ENCODE measurements around the gene STPG3. TPM values are rescaled to one million over a fixed set of nuclear protein-coding genes. Genes with fewer than 3 reads are reported as not detected.
"Not testable (repeated sequence)": the region's sequence is repeated elsewhere in the genome, so short reads cannot be mapped to it uniquely, and the experiment has no call there.

The STPG3 gene
- total RNA-seq, 1 donor from 2014 or later, result not detected

- intact Hi-C loops (cut with DNase I), result no loop called here
- peak; percentile 82 for DNase-seq (ENCODE audit: low spot score)
- no peak for ATAC-seq
Measured at GRCh38 chr9:137241490-137242268, 9.4 kb upstream of the STPG3 start.

- ATAC-seq (no peak), DNase-seq (ENCODE audit: low spot score) (no peak)
- intact Hi-C loops (cut with DNase I), result no loop called here
Measured at GRCh38 chr9:137242269-137243203, 8.6 kb upstream of the STPG3 start.

GRCh38 chr9:137243266-137243625 is 7.8 kb upstream of the STPG3 start:
- ATAC-seq; DNase-seq (ENCODE audit: low spot score); intact Hi-C loops (cut with DNase I): not testable (repeated sequence)

- ATAC-seq (no peak), DNase-seq (ENCODE audit: low spot score) (no peak)
- intact Hi-C loops (cut with DNase I), result no loop called here
Measured at GRCh38 chr9:137243626-137244485, 7.2 kb upstream of the STPG3 start.

DNA sequence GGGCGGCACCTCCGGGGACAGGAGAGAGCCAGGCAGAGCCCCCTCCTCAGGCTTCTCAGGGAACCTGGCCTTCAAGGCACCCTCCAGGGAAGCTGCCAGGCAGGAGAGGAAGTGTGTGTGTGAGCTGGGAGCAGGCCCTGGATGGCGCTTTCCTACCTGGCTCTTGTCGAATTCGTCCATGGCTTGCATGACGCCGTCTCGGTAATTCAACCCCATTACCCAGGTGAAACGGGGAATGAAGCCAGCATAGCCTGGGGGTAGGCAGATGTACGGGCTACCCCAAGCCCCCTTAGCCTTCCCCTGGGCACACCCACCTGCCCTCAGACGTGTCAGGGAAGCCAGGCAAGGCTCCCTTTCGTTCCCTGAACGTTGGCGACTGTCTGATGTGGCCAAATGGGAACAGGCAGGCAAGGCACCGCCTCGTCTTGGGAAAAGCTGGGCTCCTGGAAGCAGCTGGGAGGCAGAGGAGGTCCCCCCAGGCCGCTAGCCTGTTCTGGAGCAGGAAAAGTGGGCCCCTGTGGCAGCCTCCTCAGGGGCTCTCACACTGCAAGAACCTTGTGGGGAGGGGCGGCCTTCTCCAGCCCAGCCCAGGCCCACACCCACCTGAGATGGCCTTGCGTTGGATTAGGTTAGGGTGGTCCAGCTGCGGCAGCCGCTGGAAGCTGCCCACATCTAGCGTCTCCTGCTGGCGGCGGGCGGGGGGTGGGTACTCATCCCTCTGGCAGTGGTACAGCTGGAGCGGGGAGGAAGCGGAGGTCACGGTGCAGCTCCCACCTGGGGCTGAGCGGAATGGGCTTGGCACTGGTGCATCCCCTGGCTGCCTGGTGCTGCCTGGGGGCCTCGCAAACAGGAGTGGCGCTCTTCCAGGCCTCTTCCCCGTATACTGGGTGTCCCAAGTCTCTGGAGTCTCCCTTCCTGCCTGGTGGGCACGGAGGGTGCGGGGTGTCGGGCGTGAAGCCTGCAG is 6.3 kb upstream of the STPG3 start:
- DNase-seq (ENCODE audit: low spot score), result no peak
- intact Hi-C loops (cut with DNase I), result no loop called here
- ATAC-seq, result no peak

GRCh38 chr9:137245450-137246421 is 5.3 kb upstream of the STPG3 start:
- ATAC-seq (no peak), DNase-seq (ENCODE audit: low spot score) (no peak)
- intact Hi-C loops (cut with DNase I), result no loop called here

GRCh38 chr9:137247135-137247915 is 3.8 kb upstream of the STPG3 start:
- intact Hi-C loops (cut with DNase I), result no loop called here
- ATAC-seq, result no peak

DNA sequence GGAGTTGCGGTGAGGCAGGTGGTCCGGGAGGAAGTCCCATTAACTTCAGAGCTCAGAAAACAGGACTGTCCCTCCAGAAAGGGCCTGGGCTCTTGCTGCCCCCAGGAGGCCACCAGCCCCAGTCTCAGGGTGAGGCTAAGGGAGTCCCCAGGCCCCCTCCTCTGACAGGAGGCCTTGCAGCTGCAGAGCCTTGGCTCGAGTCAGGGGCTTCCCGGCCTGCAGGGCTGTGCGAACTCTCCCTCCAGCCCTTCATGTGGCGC is 3.2 kb upstream of the STPG3 start:
- ATAC-seq, result no peak
- intact Hi-C loops (cut with DNase I), result no loop called here
- no peak for DNase-seq (ENCODE audit: low spot score)

More at GRCh38 chr9:137247135-137247915, 3.8 kb upstream of the STPG3 start:
- DNase-seq (ENCODE audit: low spot score), result no peak

DNA sequence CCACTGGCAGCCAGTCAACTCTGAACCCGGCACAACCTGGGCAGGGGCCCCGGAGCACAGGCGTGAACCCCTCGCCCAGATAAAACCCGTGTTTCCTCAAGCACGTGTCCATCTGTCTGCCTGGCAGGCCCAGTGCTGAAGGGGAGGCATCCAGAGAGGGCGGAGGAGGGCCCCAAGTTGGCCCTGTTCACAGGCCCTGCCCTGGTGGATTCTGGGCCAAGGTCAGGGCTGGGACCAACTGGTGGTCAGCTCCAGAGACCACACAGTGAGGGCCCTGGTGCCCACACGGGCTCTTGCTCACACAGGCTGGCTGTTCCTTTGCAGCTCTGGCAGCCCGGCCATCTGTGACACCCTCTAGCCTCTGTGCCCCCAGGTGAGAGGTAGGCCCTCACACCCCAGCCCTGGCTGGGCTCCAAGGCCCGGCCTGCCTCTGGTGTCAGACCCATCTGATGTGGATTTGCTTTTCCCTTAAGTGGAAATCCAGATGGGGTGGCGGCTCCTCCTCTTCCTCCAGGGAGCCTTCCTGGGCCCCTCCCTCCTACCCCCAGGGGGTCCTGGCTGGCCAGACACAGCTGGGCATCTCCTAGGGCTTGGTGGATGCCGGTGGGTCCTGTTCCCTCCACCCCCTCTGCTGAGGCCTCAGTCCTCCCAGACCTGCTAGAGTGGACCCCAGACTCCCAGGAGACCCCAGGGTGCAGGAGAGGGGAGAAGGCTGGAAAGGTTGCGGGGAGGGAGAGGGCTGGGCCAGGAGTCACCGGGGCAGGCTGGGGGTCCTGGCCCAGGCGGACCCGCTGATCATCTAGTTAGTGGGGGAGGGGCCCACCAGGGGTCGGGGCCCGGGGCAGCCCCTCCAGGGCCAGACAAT is 525 bp upstream of the STPG3 start:
- intact Hi-C loops (cut with DNase I), result no loop called here
- no peak for ATAC-seq
- no peak for DNase-seq (ENCODE audit: low spot score)

DNA sequence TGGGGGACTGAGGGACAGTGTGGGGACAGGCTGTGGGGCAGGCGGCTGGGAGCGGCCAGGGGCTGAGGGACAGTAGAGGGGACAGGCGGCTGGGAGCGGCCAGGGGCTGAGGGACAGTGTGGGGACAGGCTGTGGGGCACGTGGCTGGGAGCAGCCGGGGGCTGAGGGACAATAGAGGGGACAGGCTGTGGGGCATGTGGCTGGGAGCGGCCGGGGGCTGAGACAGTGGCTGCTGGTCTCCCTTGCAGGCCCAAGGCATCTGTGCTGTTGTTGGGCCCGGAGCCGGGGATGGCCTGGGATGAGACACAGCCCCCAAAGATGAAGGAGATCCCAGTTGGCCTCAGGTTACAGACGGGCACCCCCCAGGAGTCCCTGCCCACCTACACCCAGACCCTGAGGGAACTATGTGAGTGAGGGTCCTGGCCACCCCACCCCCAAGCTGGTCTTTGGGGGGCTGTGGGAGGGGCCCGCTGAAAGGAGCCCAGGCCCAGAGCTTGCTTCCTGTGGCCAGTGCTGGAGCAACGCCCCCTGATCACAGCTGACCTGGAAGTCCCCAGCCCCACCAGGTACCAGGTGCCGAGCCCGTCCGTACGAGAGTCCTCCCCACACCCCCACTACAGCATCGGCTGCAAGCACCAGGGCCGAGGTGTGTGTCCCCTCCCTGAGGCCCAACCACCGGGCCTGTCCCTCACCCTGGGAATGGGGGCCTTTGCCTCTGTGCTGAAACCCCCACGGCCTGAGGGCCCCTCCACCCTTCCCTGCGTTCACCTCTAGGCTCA is 593 bp downstream of the STPG3 start:
- DNase-seq (ENCODE audit: low spot score) (no peak), ATAC-seq (no peak)
- intact Hi-C loops (cut with DNase I), result no loop called here

DNA sequence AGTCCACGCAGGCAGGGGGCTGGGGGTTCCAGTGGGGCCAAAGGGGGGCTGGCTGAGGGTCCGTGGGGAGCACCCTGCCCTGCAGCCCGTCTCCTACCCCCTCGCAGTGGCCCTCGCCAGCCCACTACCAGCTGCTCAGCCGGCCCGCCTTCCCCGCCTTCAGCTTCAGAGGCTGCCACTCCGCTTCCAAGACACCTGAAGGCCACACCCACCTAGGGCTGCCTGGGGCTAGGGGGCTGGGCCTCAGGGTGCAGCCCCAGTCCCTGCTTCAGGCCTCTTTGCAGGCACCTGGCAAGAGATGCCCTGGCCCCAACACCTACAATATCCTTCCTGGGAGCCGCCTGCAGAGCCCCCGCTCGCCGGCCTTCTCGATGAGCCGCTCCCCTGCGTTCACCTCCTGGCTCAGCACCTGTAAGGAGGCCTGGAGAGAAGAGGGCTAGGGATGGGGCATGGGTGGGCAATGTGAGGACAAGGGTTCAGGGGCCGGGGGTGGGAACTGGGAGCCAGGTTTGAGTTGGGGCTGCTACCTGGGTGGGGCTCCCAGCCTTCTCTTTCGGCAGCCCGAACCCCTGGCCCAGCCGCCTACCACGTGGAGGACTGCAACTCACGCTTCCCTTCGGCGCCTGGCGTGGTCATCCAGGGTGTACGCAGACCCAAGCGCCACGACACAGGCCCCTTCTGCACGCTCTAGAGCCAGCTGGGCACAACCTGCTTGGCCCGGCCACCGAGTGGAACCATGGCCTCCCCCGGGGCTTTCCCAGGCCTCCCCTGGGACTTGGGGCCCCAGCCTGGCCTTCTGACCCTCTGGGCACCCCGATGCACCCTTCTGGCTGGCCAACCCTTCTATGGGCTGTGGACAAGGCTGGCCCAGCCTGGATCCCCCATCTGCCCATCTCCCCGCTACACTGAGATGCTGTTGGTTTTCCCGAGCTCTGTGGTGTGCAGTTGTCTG is 1.7 kb downstream of the STPG3 start:
- intact Hi-C loops (cut with DNase I), result no loop called here
- ATAC-seq (no peak), DNase-seq (ENCODE audit: low spot score) (no peak)

GRCh38 chr9:137253717-137254623 is 2.9 kb downstream of the STPG3 start:
- ATAC-seq (peak; percentile 1), DNase-seq (ENCODE audit: low spot score) (no peak)
- intact Hi-C loops (cut with DNase I), result no loop called here

Data from sciatic nerve (tissue), 2 donors.